Fibroblast of villous mesenchyme (primary cell): ENCODE measurements around the gene TXNL4A. TPM values are rescaled to one million over a fixed set of nuclear protein-coding genes. Genes with fewer than 3 reads are reported as not detected.
"Not testable (repeated sequence)": the region's sequence is repeated elsewhere in the genome, so short reads cannot be mapped to it uniquely, and the experiment has no call there.

ENCODE experiments used
- DNase-seq: peaks from one replicate; pipeline ENCODE4 v3.0.0-alpha.2; 2010; ENCODE audit warnings: low read depth
- H3K4me3 ChIP-seq: 2 replicates; pipeline ENCODE4 v1.5.1; 2011; ENCODE audit warnings: low read depth, mild to moderate bottlenecking, low read length
- CTCF ChIP-seq: IDR thresholded peaks from 2 replicates; pipeline ENCODE4 v1.5.1; 2012; ENCODE audit warnings: low read depth, mild to moderate bottlenecking, low read length; ENCODE audit not compliant: insufficient read depth
- total RNA-seq: library from RNA; depleted of rRNA; stranded (reverse); fragments of >200 nt; gene quantifications from 2 replicates; pipeline ENCODE4 v1.2.3, GENCODE V29; 2012

The TXNL4A gene
- total RNA-seq, 1 donor = 46.6 TPM

GRCh38 chr18:80009661-80010550 lies 21.5 kb upstream of the TXNL4A start:
- no peak for TF ChIP-seq CTCF
- H3K4me3 ChIP-seq = no peak overlapping the region
- peak; percentile 90 for DNase-seq

- no peak for DNase-seq
- no peak overlapping the region for H3K4me3 ChIP-seq
- TF ChIP-seq CTCF = no peak
Measured at GRCh38 chr18:80006724-80007123, 18.4 kb upstream of the TXNL4A start.

- DNase-seq = no peak
- H3K4me3 ChIP-seq = no peak overlapping the region
- no peak for TF ChIP-seq CTCF
Measured at GRCh38 chr18:80004600-80005342, 16.4 kb upstream of the TXNL4A start.

GRCh38 chr18:80002468-80002867 lies 14.1 kb upstream of the TXNL4A start:
- TF ChIP-seq CTCF = no peak
- no peak overlapping the region for H3K4me3 ChIP-seq
- no peak for DNase-seq

GRCh38 chr18:80000877-80001276 lies 12.5 kb upstream of the TXNL4A start:
- H3K4me3 ChIP-seq = no peak overlapping the region
- TF ChIP-seq CTCF = no peak
- DNase-seq = no peak

GRCh38 chr18:79999701-80000100 lies 11.3 kb upstream of the TXNL4A start:
- not testable (repeated sequence) for DNase-seq, H3K4me3 ChIP-seq

- DNase-seq = no peak
- TF ChIP-seq CTCF = no peak
- no peak overlapping the region for H3K4me3 ChIP-seq
Measured at GRCh38 chr18:79991494-79991893, 3.1 kb upstream of the TXNL4A start.
